ENCODE data around the gene CCDC69.

The CCDC69 gene

DNA sequence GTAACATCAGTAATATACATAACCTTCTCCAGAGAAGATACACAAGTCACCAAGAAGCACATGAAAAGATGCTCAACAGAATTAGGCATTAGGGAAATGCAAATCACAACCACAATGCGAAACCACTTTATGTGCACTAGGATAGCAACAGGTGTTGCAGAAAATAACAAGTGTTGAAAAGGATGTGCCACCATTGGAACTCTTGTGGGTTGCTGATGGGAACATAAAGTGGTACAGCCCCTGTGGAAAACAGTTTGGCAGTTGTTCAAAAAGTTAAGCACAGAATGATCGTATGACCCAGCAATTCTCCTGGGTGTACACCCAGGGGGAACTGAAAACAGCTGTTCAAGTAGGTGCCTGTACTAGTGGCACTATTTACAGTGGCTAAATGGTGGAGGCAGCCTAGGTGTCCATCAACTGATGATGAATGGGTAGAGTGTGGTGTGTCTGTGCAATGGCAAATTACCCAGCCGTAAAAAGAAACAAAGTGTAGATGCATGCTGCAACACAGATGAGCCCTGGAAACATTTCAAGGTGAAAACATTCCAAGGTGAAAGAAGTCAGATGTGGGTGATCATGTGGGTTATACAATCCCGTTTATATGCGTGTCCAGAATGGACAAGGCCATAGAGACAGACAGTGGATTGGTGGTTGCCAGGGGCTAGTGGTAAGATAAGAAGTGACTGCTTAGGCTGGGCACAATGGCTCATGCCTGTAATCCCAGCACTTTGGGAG lies 27.2 kb downstream of the CCDC69 start:
- TF ChIP-seq, protein P1, sequence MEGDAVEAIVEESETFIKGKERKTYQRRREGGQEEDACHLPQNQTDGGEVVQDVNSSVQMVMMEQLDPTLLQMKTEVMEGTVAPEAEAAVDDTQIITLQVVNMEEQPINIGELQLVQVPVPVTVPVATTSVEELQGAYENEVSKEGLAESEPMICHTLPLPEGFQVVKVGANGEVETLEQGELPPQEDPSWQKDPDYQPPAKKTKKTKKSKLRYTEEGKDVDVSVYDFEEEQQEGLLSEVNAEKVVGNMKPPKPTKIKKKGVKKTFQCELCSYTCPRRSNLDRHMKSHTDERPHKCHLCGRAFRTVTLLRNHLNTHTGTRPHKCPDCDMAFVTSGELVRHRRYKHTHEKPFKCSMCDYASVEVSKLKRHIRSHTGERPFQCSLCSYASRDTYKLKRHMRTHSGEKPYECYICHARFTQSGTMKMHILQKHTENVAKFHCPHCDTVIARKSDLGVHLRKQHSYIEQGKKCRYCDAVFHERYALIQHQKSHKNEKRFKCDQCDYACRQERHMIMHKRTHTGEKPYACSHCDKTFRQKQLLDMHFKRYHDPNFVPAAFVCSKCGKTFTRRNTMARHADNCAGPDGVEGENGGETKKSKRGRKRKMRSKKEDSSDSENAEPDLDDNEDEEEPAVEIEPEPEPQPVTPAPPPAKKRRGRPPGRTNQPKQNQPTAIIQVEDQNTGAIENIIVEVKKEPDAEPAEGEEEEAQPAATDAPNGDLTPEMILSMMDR (IDR thresholded peaks at IDR 0.05; ENCODE audit: borderline replicate concordance, insufficient read depth, low read depth, low read length), result no peak
- no peak overlapping the region for H3K4me3 ChIP-seq (ENCODE audit: low read depth, low read length)

DNA sequence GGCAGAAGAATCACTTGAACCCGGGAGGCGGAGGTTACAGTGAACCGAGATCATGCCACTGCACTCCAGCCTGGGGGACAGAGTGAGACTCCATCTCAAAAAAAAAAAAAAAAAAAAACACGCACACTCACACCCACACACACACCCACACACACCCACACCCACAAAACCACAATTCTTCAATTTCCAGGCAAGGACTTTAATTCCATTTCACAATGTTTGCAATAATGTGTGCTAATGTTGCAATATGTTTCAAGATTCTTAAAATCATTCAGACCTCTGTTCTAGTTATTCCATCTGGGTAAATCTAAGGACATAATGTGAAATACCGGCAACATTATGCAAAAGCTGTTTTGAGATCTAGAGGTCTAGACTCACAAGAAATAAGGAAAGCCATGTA lies 28.3 kb downstream of the CCDC69 start:
- TF ChIP-seq, protein P1 (IDR thresholded peaks at IDR 0.05; ENCODE audit: borderline replicate concordance, insufficient read depth, low read depth, low read length), result no peak
- no peak overlapping the region for H3K4me3 ChIP-seq (ENCODE audit: low read depth, low read length)

DNA sequence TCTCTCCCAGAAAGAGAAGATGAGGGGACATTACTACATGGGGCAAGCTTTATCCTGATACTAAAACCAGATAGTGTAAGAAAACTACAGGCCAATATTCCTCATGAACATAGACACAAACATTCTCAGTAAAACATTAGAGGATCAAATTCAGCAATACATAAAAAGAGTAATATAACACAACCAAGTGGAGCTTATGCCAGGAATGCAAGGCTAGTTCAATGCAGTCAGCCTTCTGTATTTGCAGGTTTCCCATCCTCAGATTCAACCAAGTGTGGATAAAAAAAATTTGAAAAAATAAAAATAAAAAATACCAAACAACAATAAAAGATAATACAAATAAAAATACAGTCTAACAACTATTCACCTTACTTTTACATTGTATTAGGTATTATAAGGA lies 31.3 kb downstream of the CCDC69 start:
- TF ChIP-seq, protein P1 (IDR thresholded peaks at IDR 0.05; ENCODE audit: borderline replicate concordance, insufficient read depth, low read depth, low read length), result no peak
- no peak overlapping the region for H3K4me3 ChIP-seq (ENCODE audit: low read depth, low read length)

DNA sequence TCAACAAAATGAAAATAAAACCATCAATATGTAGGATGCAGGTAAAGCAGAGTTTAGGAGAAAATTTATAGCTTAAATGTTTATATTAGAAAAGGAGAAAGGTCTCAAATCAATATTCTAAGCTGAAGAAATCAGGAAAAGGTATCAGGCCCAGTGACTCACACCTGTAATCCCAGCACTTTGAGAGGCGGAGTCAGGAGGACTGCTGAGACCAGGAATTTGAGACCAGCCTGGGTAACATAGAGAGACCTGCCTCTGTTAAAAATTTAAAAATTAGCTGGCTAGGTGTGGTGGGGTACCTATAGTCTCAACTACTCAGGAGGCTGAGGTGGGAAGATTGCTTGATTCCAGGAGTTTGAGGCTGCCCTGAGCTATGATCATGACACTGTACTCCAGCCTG lies 32.2 kb downstream of the CCDC69 start:
- H3K4me3 ChIP-seq (ENCODE audit: low read depth, low read length), result no peak overlapping the region
- TF ChIP-seq, protein P1 (IDR thresholded peaks at IDR 0.05; ENCODE audit: borderline replicate concordance, insufficient read depth, low read depth, low read length), result no peak

DNA sequence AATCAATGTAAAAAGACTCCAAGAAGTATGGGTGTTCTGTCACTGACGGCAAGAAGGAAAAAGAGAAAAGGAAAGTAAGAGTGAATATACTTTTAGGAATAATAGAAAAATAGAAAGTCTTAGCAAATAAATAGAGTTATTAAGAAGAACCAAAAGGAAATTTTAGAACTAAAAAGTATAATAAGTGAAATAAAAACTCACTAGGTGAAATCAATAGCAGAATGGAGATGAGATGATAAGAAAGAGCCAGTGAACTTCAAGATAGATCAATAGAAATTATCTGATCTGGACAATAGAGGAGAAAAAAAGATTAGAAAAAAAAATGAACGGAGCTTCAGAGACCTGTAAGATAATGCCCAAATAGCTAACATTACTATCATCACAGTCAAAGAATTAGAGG lies 34.7 kb downstream of the CCDC69 start:
- no peak overlapping the region for H3K4me3 ChIP-seq (ENCODE audit: low read depth, low read length)
- TF ChIP-seq, protein P1 (IDR thresholded peaks at IDR 0.05; ENCODE audit: borderline replicate concordance, insufficient read depth, low read depth, low read length), result no peak

DNA sequence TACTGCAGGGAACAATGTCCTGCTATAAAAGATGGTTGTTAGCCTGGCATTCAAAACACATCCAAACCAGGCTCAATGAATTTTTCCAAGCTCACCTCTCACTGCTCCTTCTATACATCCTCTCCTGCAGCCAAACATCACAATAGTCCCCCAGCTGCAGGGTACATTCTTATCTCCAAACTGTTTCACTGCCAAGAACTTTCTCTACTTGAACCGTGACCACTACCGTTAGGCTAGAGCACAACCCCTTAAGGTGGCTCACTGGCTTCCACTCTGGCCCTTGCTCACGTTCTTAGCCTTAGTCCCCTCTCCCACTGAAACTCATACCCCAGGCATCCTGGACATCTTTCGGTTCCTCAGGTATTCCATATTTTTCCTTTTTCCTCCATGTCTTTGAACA lies 37.4 kb downstream of the CCDC69 start:
- TF ChIP-seq, protein P1 (IDR thresholded peaks at IDR 0.05; ENCODE audit: borderline replicate concordance, insufficient read depth, low read depth, low read length), result no peak

DNA sequence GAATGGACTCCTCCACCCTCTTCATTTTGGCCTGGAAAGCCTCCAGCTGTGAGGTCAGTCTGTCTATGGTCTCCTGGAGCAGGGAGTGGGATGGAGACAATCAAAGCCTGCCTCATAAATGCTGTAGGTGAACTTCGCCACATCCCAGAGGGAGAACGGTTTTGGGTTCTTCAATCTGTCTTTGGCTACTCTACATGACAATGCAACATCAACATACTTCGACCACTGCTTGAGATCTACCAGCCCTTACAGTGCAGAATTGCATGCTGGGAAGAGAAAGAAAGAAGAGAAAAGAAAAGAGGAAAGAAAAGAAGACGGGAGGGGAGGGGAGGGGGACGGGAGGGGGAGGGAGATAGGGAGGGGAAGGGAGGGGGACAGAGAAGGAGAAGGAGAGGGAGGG lies 37.8 kb downstream of the CCDC69 start:
- TF ChIP-seq, protein P1 (IDR thresholded peaks at IDR 0.05; ENCODE audit: borderline replicate concordance, insufficient read depth, low read depth, low read length), result no peak

More for the DNA sequence above, 37.4 kb downstream of the CCDC69 start:
- no peak overlapping the region for H3K4me3 ChIP-seq (ENCODE audit: low read depth, low read length)

More for the DNA sequence above, 37.8 kb downstream of the CCDC69 start:
- H3K4me3 ChIP-seq (ENCODE audit: low read depth, low read length), result no peak overlapping the region

Data from GM12875 (cell line).